Right lobe of liver (tissue), 6 donors: ENCODE results near the gene MAPK8. TPM values are rescaled to one million over a fixed set of nuclear protein-coding genes. Genes with fewer than 3 reads are reported as not detected.

ENCODE experiments used
- ATAC-seq, 4 donors: fragments of 200-7000 bp; cut with Tn5 transposase; one replicate each; pipeline ENCODE4 v1.9.1; 2020; ENCODE audit warnings: mild to moderate bottlenecking in 4 of 4, moderate library complexity in 4 of 4
- DNase-seq, 3 donors: peaks; one replicate each; pipeline ENCODE4 v3.0.0-alpha.2; 2020
- H3K27ac ChIP-seq, 3 donors: fragments of 200-600 bp; one replicate each; pipeline ENCODE4 v1.8.0; 2022
- H3K27me3 ChIP-seq, 2 donors: fragments of 200-600 bp; one replicate each; pipeline ENCODE4 v1.8.0; 2022
- H3K36me3 ChIP-seq, 4 donors: fragments of 200-600 bp; sonication (generic) in 1 of 4; one replicate each; pipeline versions ENCODE4 v1.5.1 to v1.8.0; 2017 to 2022; ENCODE audit warnings: control low read depth in 1 of 4
- H3K4me1 ChIP-seq, 4 donors: fragments of 200-600 bp; sonication (generic) in 1 of 4; one replicate each; pipeline versions ENCODE4 v1.5.1 to v1.8.0; 2017 to 2022; ENCODE audit warnings: control low read depth in 1 of 4
- H3K4me3 ChIP-seq, 3 donors: fragments of 200-600 bp; one replicate each; pipeline ENCODE4 v1.8.0; 2022
- H3K9me3 ChIP-seq, 4 donors: fragments of 200-600 bp; sonication (generic) in 1 of 4; one replicate each; pipeline versions ENCODE4 v1.5.1 to v1.8.0; 2017 to 2022; ENCODE audit warnings: control low read depth in 1 of 4
- POLR2A ChIP-seq: fragments of 450-650 bp; IDR thresholded peaks from one replicate; pipeline ENCODE4 v1.6.1; 2017; ENCODE audit warnings: antibody characterized with exemption, mild to moderate bottlenecking
- WGBS: methylation state at CpG from one replicate; pipeline ENCODE4 v1.1.6; 2018; ENCODE audit warnings: low coverage, low lambda C conversion rate; ENCODE audit not compliant: insufficient coverage; ENCODE audit errors: missing lambda C conversion rate; 5-methylcytosine and 5-hydroxymethylcytosine counted together
- intact Hi-C, 2 donors: fragments of 100-400 bp; cut with DNase I; formaldehyde crosslinking; loops; one replicate each; pipeline versions ENCODE4 v1.11.2 to v1.14.1; 2022
- total RNA-seq, 6 experiments: library from RNA; depleted of rRNA in 2 of 6; stranded (reverse); fragments of >200 nt in 2 of 6; fragmentation: NEBNext Ultra II Directional in 3 of 6; extraction: Animal tissue kit (Norgen Biotek cat#: 25700) in 3 of 6; gene quantifications; one replicate each; pipeline versions ENCODE4 v1.1.0 to v1.2.4, GENCODE V29; 2016 to 2023
- TF ChIP-seq, protein P1 (sequence below), 4 donors: fragments of 200-600 bp in 3 of 4; fragments of 450-650 bp in 1 of 4; IDR thresholded peaks; one replicate each; pipeline versions ENCODE4 v1.5.1 to v1.8.0; 2016 to 2022; ENCODE audit warnings: antibody characterized with exemption in 4 of 4, mild to moderate bottlenecking in 2 of 4
- donor health status: DM: no; HTN: yes; CAD: no.
- donor health status: DM: no; HTN: no; CAD: no.
- donor health status: DM: no; HTN: no; CAD: no.
- donor health status: DM: no; HTN: yes; CAD: no.
- donor health status: DM: no; HTN: yes; CAD: no.

MAPK8 gene
- total RNA-seq, 6 experiments from 2014 or later: 19.1 to 31.6 (median 27.6) TPM

DNA sequence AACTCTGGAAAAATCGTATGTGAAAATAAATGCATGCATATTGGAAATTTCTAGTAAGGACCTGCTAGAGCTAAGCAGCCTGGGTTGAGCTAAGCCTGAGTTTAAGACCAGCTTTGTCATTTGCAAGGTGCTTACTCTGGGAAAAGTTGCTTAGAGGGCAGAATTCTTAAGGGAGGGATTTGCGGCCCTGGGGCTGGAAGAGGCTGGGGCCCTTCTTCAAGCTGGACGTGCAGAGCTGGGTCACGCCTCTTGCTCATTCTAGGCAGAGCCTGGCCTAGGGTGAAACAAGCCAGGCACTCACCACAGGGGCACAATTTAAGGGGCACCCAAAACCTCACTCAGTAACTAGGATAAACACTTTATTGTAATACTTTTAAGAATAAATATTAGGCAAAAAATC, 161.2 kb downstream of the MAPK8 start:
- intact Hi-C loops: no loop called here
- H3K27me3 ChIP-seq: no peaks in the 10 kb centered on the region
- no peaks in the 10 kb centered on the region for H3K36me3 ChIP-seq
- H3K9me3 ChIP-seq: no peaks in the 10 kb centered on the region
- no peak for ATAC-seq
- TF ChIP-seq POLR2A: no peak
- TF ChIP-seq, protein P1, sequence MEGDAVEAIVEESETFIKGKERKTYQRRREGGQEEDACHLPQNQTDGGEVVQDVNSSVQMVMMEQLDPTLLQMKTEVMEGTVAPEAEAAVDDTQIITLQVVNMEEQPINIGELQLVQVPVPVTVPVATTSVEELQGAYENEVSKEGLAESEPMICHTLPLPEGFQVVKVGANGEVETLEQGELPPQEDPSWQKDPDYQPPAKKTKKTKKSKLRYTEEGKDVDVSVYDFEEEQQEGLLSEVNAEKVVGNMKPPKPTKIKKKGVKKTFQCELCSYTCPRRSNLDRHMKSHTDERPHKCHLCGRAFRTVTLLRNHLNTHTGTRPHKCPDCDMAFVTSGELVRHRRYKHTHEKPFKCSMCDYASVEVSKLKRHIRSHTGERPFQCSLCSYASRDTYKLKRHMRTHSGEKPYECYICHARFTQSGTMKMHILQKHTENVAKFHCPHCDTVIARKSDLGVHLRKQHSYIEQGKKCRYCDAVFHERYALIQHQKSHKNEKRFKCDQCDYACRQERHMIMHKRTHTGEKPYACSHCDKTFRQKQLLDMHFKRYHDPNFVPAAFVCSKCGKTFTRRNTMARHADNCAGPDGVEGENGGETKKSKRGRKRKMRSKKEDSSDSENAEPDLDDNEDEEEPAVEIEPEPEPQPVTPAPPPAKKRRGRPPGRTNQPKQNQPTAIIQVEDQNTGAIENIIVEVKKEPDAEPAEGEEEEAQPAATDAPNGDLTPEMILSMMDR (IDR thresholded peaks at IDR 0.05): no peak
- H3K27ac ChIP-seq: no peak overlapping the region
- H3K4me3 ChIP-seq: no peak overlapping the region
- H3K4me1 ChIP-seq: no peaks in the 10 kb centered on the region
- 71% methylated on average over 2 of the region's 4 CpGs for whole genome bisulfite sequencing
- no peak for DNase-seq

DNA sequence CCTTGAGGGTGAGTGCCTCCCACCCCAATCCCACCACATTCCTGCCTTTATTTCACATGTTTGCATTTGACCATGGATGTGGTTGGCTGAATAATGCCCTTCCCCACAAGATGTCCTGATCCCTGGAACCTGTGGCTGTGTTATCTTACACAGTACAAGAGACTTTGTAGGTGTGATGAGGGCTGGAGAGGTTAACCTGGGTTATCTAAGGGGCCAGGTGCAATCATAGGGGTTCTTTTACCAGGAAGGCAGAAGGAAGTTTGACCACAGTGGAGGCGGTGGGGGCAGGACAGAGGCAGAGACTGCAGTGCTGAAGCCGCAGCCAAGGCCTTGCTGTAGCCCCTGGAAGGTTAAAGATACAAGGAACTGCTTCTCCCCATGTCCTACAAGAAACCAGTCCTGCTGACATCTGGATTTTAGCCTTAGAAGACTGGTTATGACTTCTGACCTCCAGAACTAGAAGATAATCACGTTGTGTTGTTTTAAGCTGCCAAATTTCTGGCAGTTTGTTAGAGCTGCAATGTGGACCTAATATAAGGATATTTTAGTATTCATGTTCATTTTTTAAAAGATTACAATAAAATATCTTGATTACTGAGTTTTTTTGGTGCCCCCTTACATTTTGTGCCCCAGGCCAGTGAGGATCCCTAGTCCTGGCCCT, 161.8 kb downstream of the MAPK8 start:
- TF ChIP-seq, protein P1 (IDR thresholded peaks at IDR 0.05): no peak
- TF ChIP-seq POLR2A: no peak
- Histone ChIP-seq H3K4me3 (no peak overlapping the region), H3K36me3 (no peaks in the 10 kb centered on the region), H3K4me1 (no peaks in the 10 kb centered on the region), H3K27ac (no peak overlapping the region), H3K27me3 (no peaks in the 10 kb centered on the region), H3K9me3 (no peaks in the 10 kb centered on the region)
- WGBS: 23% methylated on average over 1 of the region's 3 CpGs
- intact Hi-C loops: no loop called here
- DNase-seq (no peak), ATAC-seq (no peak)

- peak in 1 of 3 donors; percentile 28 for DNase-seq
- Histone ChIP-seq H3K4me1 (no peaks in the 10 kb centered on the region), H3K4me3 (no peak overlapping the region), H3K27ac (no peak overlapping the region), H3K9me3 (no peaks in the 10 kb centered on the region), H3K27me3 (no peaks in the 10 kb centered on the region), H3K36me3 (no peaks in the 10 kb centered on the region)
- no CpG with 5 or more reads among the region's 3 CpGs for WGBS
- intact Hi-C loops: no loop called here
- no peak for TF ChIP-seq POLR2A
- TF ChIP-seq, protein P1 (IDR thresholded peaks at IDR 0.05): no peak
- peak in 1 of 4 donors; percentile 9 for ATAC-seq
Measured at GRCh38 chr10:48468866-48469511, 162.5 kb downstream of the MAPK8 start.

- no peaks in the 10 kb centered on the region for H3K27me3 ChIP-seq
- no CpG with 5 or more reads among the region's 4 CpGs for WGBS
- no peaks in the 10 kb centered on the region for H3K9me3 ChIP-seq
- TF ChIP-seq, protein P1 (IDR thresholded peaks at IDR 0.05): no peak
- no peak for TF ChIP-seq POLR2A
- no peaks in the 10 kb centered on the region for H3K4me1 ChIP-seq
- no peak for DNase-seq
- no peak overlapping the region for H3K4me3 ChIP-seq
- no peak for ATAC-seq
- no peak overlapping the region for H3K27ac ChIP-seq
- H3K36me3 ChIP-seq: no peaks in the 10 kb centered on the region
- intact Hi-C loops: no loop called here
Measured at GRCh38 chr10:48469516-48470020, 163.1 kb downstream of the MAPK8 start.
